ENCODE measurements around the gene DARS1. TPM values are rescaled to one million over a fixed set of nuclear protein-coding genes. Genes with fewer than 3 reads are reported as not detected.

The DARS1 gene
- total RNA-seq, 1 experiment from 2014 or later: 85.3 TPM

- no peaks in the 10 kb centered on the region for H3K36me3 ChIP-seq (ENCODE audit: control insufficient read depth, insufficient read depth, low read length)
- in situ Hi-C loops (cut with HindIII; ENCODE audit: low pct_unique_long_range_greater_than_20kb, low sequenced_read_pairs) (no loop called here), intact Hi-C loops (cut with micrococcal nuclease; ENCODE audit: unreplicated experiment) (no loop called here)
- BruUV-seq (replicated peaks): no TSS peak
- ChIA-PET CTCF (no interaction called here), POLR2A (no interaction called here)
- TF ChIP-seq TCF7L2 (IDR thresholded peaks at IDR 0.05; ENCODE audit: low read depth, low read length) (no peak), SIN3A (IDR thresholded peaks at IDR 0.05; ENCODE audit: borderline replicate concordance, insufficient read depth, low read depth, low read length) (no peak), REST (IDR thresholded peaks at IDR 0.05; ENCODE audit: insufficient read depth in 1 of 2, low read depth in 2 of 2, low read length in 1 of 2) (no peak), POLR2AphosphoS5 (IDR thresholded peaks at IDR 0.05; ENCODE audit: low read depth, low read length) (no peak), CTCF (IDR thresholded peaks at IDR 0.05) (no peak)
- no peak for ATAC-seq
- H3K27ac ChIP-seq (ENCODE audit: low read length): no peak overlapping the region
- DNase-seq (ENCODE audit: low read depth, low spot score): no peak
- no peaks in the 10 kb centered on the region for H3K4me1 ChIP-seq (ENCODE audit: control insufficient read depth, insufficient read depth, low read length)
- H3K4me3 ChIP-seq (ENCODE audit: low read depth in 2 of 2, low read length in 2 of 2): no peak overlapping the region
- no peaks in the 10 kb centered on the region for H3K27me3 ChIP-seq (ENCODE audit: control insufficient read depth, insufficient read depth, low read length)
- no peaks in the 10 kb centered on the region for H3K9me3 ChIP-seq (ENCODE audit: control insufficient read depth, insufficient read depth, low read depth, low read length)
Observed at GRCh38 chr2:136024616-136025015, 39.2 kb upstream of the DARS1 start.

GRCh38 chr2:136024185-136024584 lies 38.8 kb upstream of the DARS1 start:
- no peak for TF ChIP-seq SIN3A (IDR thresholded peaks at IDR 0.05; ENCODE audit: borderline replicate concordance, insufficient read depth, low read depth, low read length)
- TF ChIP-seq REST (IDR thresholded peaks at IDR 0.05; ENCODE audit: insufficient read depth in 1 of 2, low read depth in 2 of 2, low read length in 1 of 2): no peak
- TF ChIP-seq CTCF (IDR thresholded peaks at IDR 0.05): no peak
- no peak for TF ChIP-seq POLR2AphosphoS5 (IDR thresholded peaks at IDR 0.05; ENCODE audit: low read depth, low read length)
- TF ChIP-seq TCF7L2 (IDR thresholded peaks at IDR 0.05; ENCODE audit: low read depth, low read length): no peak
- H3K4me3 ChIP-seq (ENCODE audit: low read depth in 2 of 2, low read length in 2 of 2): no peak overlapping the region
- intact Hi-C loops (cut with micrococcal nuclease; ENCODE audit: unreplicated experiment) (no loop called here), in situ Hi-C loops (cut with HindIII; ENCODE audit: low pct_unique_long_range_greater_than_20kb, low sequenced_read_pairs) (no loop called here)
- no peaks in the 10 kb centered on the region for H3K9me3 ChIP-seq (ENCODE audit: control insufficient read depth, insufficient read depth, low read depth, low read length)
- H3K36me3 ChIP-seq (ENCODE audit: control insufficient read depth, insufficient read depth, low read length): no peaks in the 10 kb centered on the region
- ChIA-PET CTCF (no interaction called here), POLR2A (no interaction called here)
- BruUV-seq (replicated peaks): no TSS peak
- no peaks in the 10 kb centered on the region for H3K4me1 ChIP-seq (ENCODE audit: control insufficient read depth, insufficient read depth, low read length)
- no peak for DNase-seq (ENCODE audit: low read depth, low spot score)
- H3K27me3 ChIP-seq (ENCODE audit: control insufficient read depth, insufficient read depth, low read length): no peaks in the 10 kb centered on the region; the same call in 1 of the 2 replicates
- no peak overlapping the region for H3K27ac ChIP-seq (ENCODE audit: low read length)
- no peak for ATAC-seq
